ENCODE data around the gene NFILZ.
A peak's percentile ranks its signal among the peaks of the same experiment; 100 is the strongest.

Gene NFILZ

GRCh38 chr19:8629996-8630683, at the start of gene NFILZ:
Gene NFILZ (plus strand): TSS chr19:8630633. CDS start chr19:8676766, 46,133 bp downstream.
- no peak for DNase-seq

GRCh38 chr19:8580710-8581281, 49.6 kb upstream of the NFILZ start:
- DNase-seq, result peak; percentile 83

GRCh38 chr19:8584965-8585893, 45.2 kb upstream of the NFILZ start:
- no peak for DNase-seq

- DNase-seq, result peak; percentile 71
Observed at GRCh38 chr19:8585894-8586750, 44.3 kb upstream of the NFILZ start.

GRCh38 chr19:8589177-8589714, 41.2 kb upstream of the NFILZ start:
- no peak for DNase-seq

GRCh38 chr19:8592231-8593009, 38.0 kb upstream of the NFILZ start:
- DNase-seq, result peak; percentile 96

- DNase-seq, result no peak
Observed at GRCh38 chr19:8593931-8594330, 36.5 kb upstream of the NFILZ start.

- no peak for DNase-seq
Observed at GRCh38 chr19:8595651-8596050, 34.8 kb upstream of the NFILZ start.

GRCh38 chr19:8596168-8596567, 34.3 kb upstream of the NFILZ start:
- no peak for DNase-seq

- DNase-seq, result no peak
Observed at GRCh38 chr19:8600064-8600463, 30.4 kb upstream of the NFILZ start.

- no peak for DNase-seq
Observed at GRCh38 chr19:8600816-8601215, 29.6 kb upstream of the NFILZ start.

GRCh38 chr19:8601796-8602195, 28.6 kb upstream of the NFILZ start:
- no peak for DNase-seq

GRCh38 chr19:8605514-8605913, 24.9 kb upstream of the NFILZ start:
- DNase-seq, result no peak

GRCh38 chr19:8607386-8607785, 23.0 kb upstream of the NFILZ start:
- no peak for DNase-seq

GRCh38 chr19:8608941-8609278, 21.5 kb upstream of the NFILZ start:
- no peak for DNase-seq

GRCh38 chr19:8609279-8610040, 21.0 kb upstream of the NFILZ start:
- DNase-seq, result peak; percentile 22

- peak; percentile 48 for DNase-seq
Observed at GRCh38 chr19:8610041-8610935, 20.1 kb upstream of the NFILZ start, which contains the start of gene ADAMTS10. Gene ADAMTS10 (minus strand): TSS chr19:8610715. CDS start chr19:8605710, 5,005 bp downstream.

GRCh38 chr19:8610936-8611300, 19.5 kb upstream of the NFILZ start:
- DNase-seq, result no peak

- no peak for DNase-seq
Observed at GRCh38 chr19:8611391-8611876, 19.0 kb upstream of the NFILZ start.

All from activated naive CD4-positive, alpha-beta T cell treated with Interleukin-2 at 50 U/mL for 16 hours (primary cell).